HG02884 (cell line): Measurements from ENCODE around the gene CD63.

Experiments
- ATAC-seq: cut with Tn5 transposase; IDR thresholded peaks from one replicate; pipeline ENCODE4 v1.9.1; 2021; ENCODE audit warnings: mild to moderate bottlenecking, moderate library complexity; ENCODE audit not compliant: unreplicated experiment

CD63 gene

GRCh38 chr12:55741931-55742680 is 13.3 kb upstream of the CD63 start:
- no peak for ATAC-seq

GRCh38 chr12:55739025-55739378 is 10.2 kb upstream of the CD63 start:
- no peak for ATAC-seq

GRCh38 chr12:55738123-55739024 is 9.6 kb upstream of the CD63 start:
- ATAC-seq = peak; percentile 77

GRCh38 chr12:55737581-55738122 is 8.8 kb upstream of the CD63 start:
- no peak for ATAC-seq

GRCh38 chr12:55736780-55737580 is 8.2 kb upstream of the CD63 start:
- ATAC-seq = no peak

- no peak for ATAC-seq
Observed at GRCh38 chr12:55736076-55736475, 7.3 kb upstream of the CD63 start.

GRCh38 chr12:55734595-55734994 is 5.8 kb upstream of the CD63 start:
- ATAC-seq = no peak

GRCh38 chr12:55733858-55734257 is 5.0 kb upstream of the CD63 start:
- ATAC-seq = no peak

GRCh38 chr12:55733021-55733555 is 4.3 kb upstream of the CD63 start:
- no peak for ATAC-seq

- ATAC-seq = no peak
Observed at GRCh38 chr12:55732288-55732687, 3.5 kb upstream of the CD63 start.

- peak; percentile 44 for ATAC-seq
Observed at GRCh38 chr12:55729819-55730818, 1.3 kb upstream of the CD63 start.

GRCh38 chr12:55728186-55728938 is 447 bp downstream of the CD63 start:
- ATAC-seq = peak; percentile 8

GRCh38 chr12:55727643-55728185 is 1.1 kb downstream of the CD63 start:
- no peak for ATAC-seq

- no peak for ATAC-seq
Observed at GRCh38 chr12:55726971-55727370, 1.8 kb downstream of the CD63 start.

- no peak for ATAC-seq
Observed at GRCh38 chr12:55725556-55725955, 3.3 kb downstream of the CD63 start.

GRCh38 chr12:55724940-55725309 is 3.9 kb downstream of the CD63 start:
- ATAC-seq = no peak

- ATAC-seq = peak; percentile 35
Observed at GRCh38 chr12:55724226-55724939, 4.4 kb downstream of the CD63 start.
